ENCODE results near the gene PRLR. TPM values are rescaled to one million over a fixed set of nuclear protein-coding genes. Genes with fewer than 3 reads are reported as not detected.

PRLR gene
- total and polyA plus RNA-seq, 8 donors = 0.61 to 16.6 (median 8.1) TPM

- no peaks in the 10 kb centered on the region for H3K36me3 ChIP-seq
- H3K4me3 ChIP-seq = no peak overlapping the region
- no peak for DNase-seq
- TF ChIP-seq CTCF (IDR thresholded peaks at IDR 0.05) = no peak
- H3K9me3 ChIP-seq = no peaks in the 10 kb centered on the region
- no peak for FAIRE-seq
- WGBS, 2 donors = 83 to 84% methylated on average over 3 of the region's 3 CpGs
- no peaks in the 10 kb centered on the region for H3K27me3 ChIP-seq
- intact Hi-C loops (cut with DNase I) = no loop called here
- no peak for ATAC-seq
- no peak overlapping the region for H3K27ac ChIP-seq
- H3K4me1 ChIP-seq = no peaks in the 10 kb centered on the region
These were observed 86.4 kb downstream of the PRLR start for GRCh38 chr5:35143841-35144240.

GRCh38 chr5:35141739-35142138 lies 88.5 kb downstream of the PRLR start:
- intact Hi-C loops (cut with DNase I) = no loop called here
- Histone ChIP-seq H3K9me3 (no peaks in the 10 kb centered on the region), H3K4me1 (no peaks in the 10 kb centered on the region), H3K36me3 (no peaks in the 10 kb centered on the region), H3K27ac (no peak overlapping the region), H3K27me3 (no peaks in the 10 kb centered on the region), H3K4me3 (no peak overlapping the region)
- no peak for DNase-seq
- TF ChIP-seq CTCF (IDR thresholded peaks at IDR 0.05) = no peak
- no peak for ATAC-seq
- WGBS, 2 donors = 96 to 97% methylated on average over 4 of the region's 4 CpGs
- no peak for FAIRE-seq

DNA sequence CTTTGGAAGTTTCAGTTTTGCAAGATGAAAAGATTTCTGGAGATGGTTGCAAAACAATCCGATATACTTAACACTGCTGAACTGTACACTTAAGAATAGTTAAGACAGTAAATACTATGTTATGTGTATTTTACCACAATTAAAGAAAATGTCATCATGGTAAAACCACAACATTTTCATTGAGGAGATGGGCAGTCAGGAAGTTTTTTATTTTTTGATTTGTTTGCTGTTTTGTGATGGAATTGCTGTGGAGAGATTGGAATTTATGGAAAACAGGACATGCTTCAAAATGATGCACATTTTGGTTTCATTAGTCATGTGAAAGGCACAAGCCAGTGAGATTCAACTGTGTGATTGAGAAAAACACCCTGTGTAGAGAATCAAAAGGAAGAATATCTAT lies 92.1 kb downstream of the PRLR start:
- no peaks in the 10 kb centered on the region for H3K36me3 ChIP-seq
- FAIRE-seq (no peak), DNase-seq (no peak), ATAC-seq (no peak)
- intact Hi-C loops (cut with DNase I) = no loop called here
- H3K27me3 ChIP-seq = no peaks in the 10 kb centered on the region
- 90 to 91% methylated on average over 1 of the region's 1 CpG for WGBS, 2 donors
- no peaks in the 10 kb centered on the region for H3K9me3 ChIP-seq
- H3K4me1 ChIP-seq = no peaks in the 10 kb centered on the region
- no peak overlapping the region for H3K4me3 ChIP-seq
- H3K27ac ChIP-seq = no peak overlapping the region
- no peak for TF ChIP-seq CTCF (IDR thresholded peaks at IDR 0.05)

DNA sequence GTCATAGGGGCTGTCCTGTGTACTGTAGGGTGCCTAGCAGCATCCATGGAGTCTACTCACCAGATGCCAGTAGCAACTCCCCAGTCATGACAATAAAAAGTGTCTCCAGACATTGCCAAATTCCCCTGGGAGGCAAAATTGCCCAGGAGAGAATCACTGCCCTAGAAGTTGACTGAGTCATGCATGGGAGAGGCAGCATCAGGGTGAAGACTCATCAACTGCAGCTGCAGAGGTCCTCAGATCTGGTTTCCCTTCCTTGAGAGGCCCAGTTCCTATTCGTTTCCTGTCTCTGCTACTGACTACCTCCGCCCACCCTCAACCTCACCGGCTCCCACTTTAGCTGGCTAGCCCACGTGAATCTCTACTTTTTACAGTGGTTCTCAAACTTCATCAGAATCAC lies 93.9 kb downstream of the PRLR start:
- no peak for FAIRE-seq
- Histone ChIP-seq H3K4me1 (no peaks in the 10 kb centered on the region), H3K36me3 (no peaks in the 10 kb centered on the region), H3K27me3 (no peaks in the 10 kb centered on the region), H3K4me3 (no peak overlapping the region), H3K9me3 (no peaks in the 10 kb centered on the region), H3K27ac (no peak overlapping the region)
- intact Hi-C loops (cut with DNase I) = no loop called here
- no peak for TF ChIP-seq CTCF (IDR thresholded peaks at IDR 0.05)
- DNase-seq = no peak
- no peak for ATAC-seq
- 82 to 92% methylated on average over 4 of the region's 4 CpGs for WGBS, 2 donors

DNA sequence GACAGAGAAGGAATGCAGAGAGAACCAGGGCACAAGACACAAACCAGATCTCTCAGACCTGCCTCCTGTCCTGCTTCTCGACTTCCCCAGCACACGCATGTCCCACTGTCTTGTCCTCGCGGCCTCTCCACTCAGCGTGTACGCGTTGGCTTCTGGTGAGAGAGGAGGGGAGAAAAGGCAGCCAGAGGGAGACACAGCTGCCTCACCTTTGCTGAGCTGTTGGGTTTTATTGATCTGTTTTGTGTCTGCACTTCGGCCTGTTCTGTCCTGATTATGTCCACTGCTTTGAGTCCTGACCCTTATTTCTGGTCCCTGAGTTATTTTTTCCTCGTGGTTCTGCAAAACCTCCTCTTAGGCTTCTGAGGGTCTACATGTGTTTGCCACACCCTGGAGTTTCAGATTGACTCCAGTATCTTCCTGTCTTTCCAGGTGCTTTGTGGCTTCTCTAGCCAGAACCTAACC lies 95.0 kb downstream of the PRLR start:
- Histone ChIP-seq H3K4me3 (no peak overlapping the region), H3K9me3 (no peaks in the 10 kb centered on the region), H3K36me3 (no peaks in the 10 kb centered on the region), H3K27ac (no peak overlapping the region), H3K27me3 (no peaks in the 10 kb centered on the region), H3K4me1 (no peaks in the 10 kb centered on the region)
- FAIRE-seq = no peak
- ATAC-seq = peak in 3 of 4 donors; percentile 47 to 76 (median 57)
- intact Hi-C loops (cut with DNase I) = no loop called here
- TF ChIP-seq CTCF (IDR thresholded peaks at IDR 0.05) = peak in 1 of 4 donors; percentile 6
- 42 to 49% methylated on average over 9 of the region's 9 CpGs for WGBS, 2 donors
- no peak for DNase-seq
